Measurements from ENCODE around the gene FRMD3. TPM values are rescaled to one million over a fixed set of nuclear protein-coding genes. Genes with fewer than 3 reads are reported as not detected.
A peak's percentile ranks its signal among the peaks of the same experiment; 100 is the strongest.

FRMD3 gene
- total RNA-seq, 4 donors from 2014 or later, result 15.9 to 28.6 (median 20.7) TPM

DNA sequence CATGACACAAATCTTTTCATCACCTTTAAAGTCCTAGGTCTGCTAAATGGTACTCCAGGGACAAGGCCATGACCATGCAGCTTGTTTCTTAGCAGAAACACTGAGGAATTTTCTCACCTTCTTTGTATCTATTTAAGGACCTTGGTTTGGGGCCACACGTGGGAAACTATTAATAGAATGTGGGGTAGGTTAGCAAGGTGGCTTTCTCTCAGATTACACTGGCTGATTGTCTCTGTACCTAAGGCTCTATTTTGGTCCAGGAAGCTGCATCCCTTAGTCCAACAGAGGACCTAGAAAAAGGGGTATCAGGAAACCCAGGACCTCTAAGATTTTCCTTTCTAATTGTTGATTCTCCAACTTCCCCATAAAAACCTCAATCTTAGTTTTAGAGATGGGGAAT, 36.3 kb upstream of the FRMD3 start:
- no peaks in the 10 kb centered on the region for H3K4me1 ChIP-seq
- H3K4me3 ChIP-seq (replicated peaks in 1 of 3), result no peak overlapping the region
- no peak for TF ChIP-seq POLR2A (IDR thresholded peaks at IDR 0.05)
- TF ChIP-seq, protein P1, sequence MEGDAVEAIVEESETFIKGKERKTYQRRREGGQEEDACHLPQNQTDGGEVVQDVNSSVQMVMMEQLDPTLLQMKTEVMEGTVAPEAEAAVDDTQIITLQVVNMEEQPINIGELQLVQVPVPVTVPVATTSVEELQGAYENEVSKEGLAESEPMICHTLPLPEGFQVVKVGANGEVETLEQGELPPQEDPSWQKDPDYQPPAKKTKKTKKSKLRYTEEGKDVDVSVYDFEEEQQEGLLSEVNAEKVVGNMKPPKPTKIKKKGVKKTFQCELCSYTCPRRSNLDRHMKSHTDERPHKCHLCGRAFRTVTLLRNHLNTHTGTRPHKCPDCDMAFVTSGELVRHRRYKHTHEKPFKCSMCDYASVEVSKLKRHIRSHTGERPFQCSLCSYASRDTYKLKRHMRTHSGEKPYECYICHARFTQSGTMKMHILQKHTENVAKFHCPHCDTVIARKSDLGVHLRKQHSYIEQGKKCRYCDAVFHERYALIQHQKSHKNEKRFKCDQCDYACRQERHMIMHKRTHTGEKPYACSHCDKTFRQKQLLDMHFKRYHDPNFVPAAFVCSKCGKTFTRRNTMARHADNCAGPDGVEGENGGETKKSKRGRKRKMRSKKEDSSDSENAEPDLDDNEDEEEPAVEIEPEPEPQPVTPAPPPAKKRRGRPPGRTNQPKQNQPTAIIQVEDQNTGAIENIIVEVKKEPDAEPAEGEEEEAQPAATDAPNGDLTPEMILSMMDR (IDR thresholded peaks at IDR 0.05), result no peak
- DNase-seq, result no peak
- intact Hi-C loops (cut with DNase I), result no loop called here
- H3K27me3 ChIP-seq, result no peaks in the 10 kb centered on the region
- H3K9me3 ChIP-seq, result no peaks in the 10 kb centered on the region
- no peaks in the 10 kb centered on the region for H3K36me3 ChIP-seq
- H3K27ac ChIP-seq, result no peak overlapping the region
- WGBS, 2 donors, result 77 to 89% methylated on average over 1 of the region's 1 CpG

DNA sequence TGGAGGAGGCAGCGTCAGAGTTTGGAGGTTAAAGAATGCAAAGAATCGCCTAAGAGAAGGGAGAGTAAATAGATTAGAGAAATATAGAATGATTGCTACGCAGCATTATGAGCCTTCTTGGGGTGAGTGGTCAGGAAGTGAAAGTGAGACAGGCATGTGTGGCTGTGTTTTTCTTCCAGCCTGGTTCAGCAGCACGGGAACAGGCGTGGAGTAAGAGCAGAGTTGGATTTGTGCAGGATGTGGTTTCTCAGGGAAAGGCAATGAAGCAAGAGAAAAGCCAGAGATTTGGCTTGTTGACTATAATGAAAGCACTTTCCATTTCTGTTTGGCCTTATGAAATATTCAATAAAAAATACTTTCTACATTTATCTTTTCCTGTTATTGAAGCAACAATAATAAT, 34.3 kb upstream of the FRMD3 start:
- Histone ChIP-seq H3K9me3 (no peaks in the 10 kb centered on the region), H3K36me3 (no peaks in the 10 kb centered on the region), H3K27me3 (no peaks in the 10 kb centered on the region), H3K4me1 (no peaks in the 10 kb centered on the region), H3K27ac (no peak overlapping the region), H3K4me3 (replicated peaks in 1 of 3) (no peak overlapping the region)
- WGBS, 2 donors, result 54 to 55% methylated on average over 5 of the region's 5 CpGs
- DNase-seq, result peak in 1 of 2 donors; percentile 28
- intact Hi-C loops (cut with DNase I), result no loop called here
- no peak for TF ChIP-seq POLR2A (IDR thresholded peaks at IDR 0.05)
- TF ChIP-seq, protein P1 (IDR thresholded peaks at IDR 0.05), result no peak

DNA sequence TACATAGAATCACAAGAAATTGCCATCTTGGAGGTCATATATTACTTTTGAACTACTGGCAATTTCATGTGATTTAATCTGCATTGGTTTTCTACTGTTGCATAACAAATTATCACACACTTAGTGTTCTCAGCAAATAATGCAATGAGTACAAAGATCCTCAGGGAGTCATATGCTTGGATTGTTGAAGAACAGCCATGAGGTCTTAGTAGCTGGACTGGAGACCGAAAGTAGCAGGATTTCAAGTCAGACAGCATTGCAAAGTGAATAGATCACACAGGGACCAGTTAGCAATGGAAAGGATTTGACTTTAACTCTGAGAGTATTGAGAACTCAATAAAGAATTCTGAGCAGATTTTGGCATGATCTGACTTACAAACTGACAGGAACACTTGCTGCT, 32.2 kb upstream of the FRMD3 start:
- no peak overlapping the region for H3K4me3 ChIP-seq (replicated peaks in 1 of 3)
- TF ChIP-seq POLR2A (IDR thresholded peaks at IDR 0.05), result no peak
- TF ChIP-seq, protein P1 (IDR thresholded peaks at IDR 0.05), result no peak
- no peaks in the 10 kb centered on the region for H3K9me3 ChIP-seq
- H3K36me3 ChIP-seq, result no peaks in the 10 kb centered on the region
- H3K27ac ChIP-seq, result no peak overlapping the region
- H3K27me3 ChIP-seq, result no peaks in the 10 kb centered on the region
- 65 to 78% methylated on average over 1 of the region's 1 CpG for WGBS, 2 donors
- intact Hi-C loops (cut with DNase I), result no loop called here
- H3K4me1 ChIP-seq, result no peaks in the 10 kb centered on the region
- no peak for DNase-seq

DNA sequence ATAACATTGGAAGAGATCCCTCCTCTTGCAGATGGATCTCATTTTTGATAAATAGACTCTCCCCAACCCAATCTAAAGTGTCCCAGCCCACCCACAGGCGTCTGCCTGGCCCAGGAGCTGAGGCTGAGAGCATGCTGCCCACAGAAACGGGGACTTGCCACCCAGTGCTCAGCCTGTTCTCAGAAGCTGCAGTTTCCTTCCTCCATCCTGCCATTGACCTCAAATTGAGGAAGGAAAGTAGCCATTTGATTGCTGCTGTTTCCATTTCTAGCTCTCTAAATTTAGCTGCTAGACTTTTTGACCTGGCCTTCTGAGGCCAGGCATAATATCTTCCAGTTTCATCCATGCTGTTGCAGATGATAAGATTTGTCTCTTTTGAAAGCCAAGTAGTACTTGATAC, 31.1 kb upstream of the FRMD3 start:
- DNase-seq, result no peak
- Histone ChIP-seq H3K27ac (no peak overlapping the region), H3K27me3 (no peaks in the 10 kb centered on the region), H3K36me3 (no peaks in the 10 kb centered on the region), H3K4me3 (replicated peaks in 1 of 3) (no peak overlapping the region), H3K9me3 (no peaks in the 10 kb centered on the region), H3K4me1 (no peaks in the 10 kb centered on the region)
- intact Hi-C loops (cut with DNase I), result no loop called here
- 43 to 48% methylated on average over 2 of the region's 2 CpGs for WGBS, 2 donors
- no peak for TF ChIP-seq POLR2A (IDR thresholded peaks at IDR 0.05)
- TF ChIP-seq, protein P1 (IDR thresholded peaks at IDR 0.05), result no peak

DNA sequence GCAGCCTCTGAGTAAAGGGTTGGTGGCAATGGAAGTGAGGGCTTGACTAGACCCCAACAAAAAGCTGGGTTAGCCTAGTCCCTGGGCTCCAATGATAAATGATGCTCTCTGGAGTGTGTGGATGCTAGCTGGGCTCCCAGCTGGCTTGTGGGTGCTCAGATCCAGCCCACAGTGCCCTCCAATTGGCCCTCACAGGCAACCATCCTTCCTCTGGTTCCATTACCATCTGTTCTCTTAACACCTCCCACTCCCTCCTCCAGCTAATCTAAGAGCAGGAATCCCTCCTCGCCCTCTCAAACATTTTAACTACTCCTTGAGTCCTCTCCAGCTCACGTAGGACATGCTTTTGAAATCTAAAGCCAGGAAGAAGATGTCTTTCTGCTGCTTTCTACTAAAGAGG, 25.2 kb upstream of the FRMD3 start:
- intact Hi-C loops (cut with DNase I), result no loop called here
- WGBS, 2 donors, result 80 to 91% methylated on average over 2 of the region's 2 CpGs
- TF ChIP-seq, protein P1 (IDR thresholded peaks at IDR 0.05), result no peak
- no peak for TF ChIP-seq POLR2A (IDR thresholded peaks at IDR 0.05)

More for the DNA sequence above, 25.2 kb upstream of the FRMD3 start:
- DNase-seq, result no peak
- no peaks in the 10 kb centered on the region for H3K4me1 ChIP-seq
- no peak overlapping the region for H3K4me3 ChIP-seq (replicated peaks in 1 of 3)
- no peaks in the 10 kb centered on the region for H3K36me3 ChIP-seq
- no peaks in the 10 kb centered on the region for H3K27me3 ChIP-seq
- H3K27ac ChIP-seq, result no peak overlapping the region
- H3K9me3 ChIP-seq, result no peaks in the 10 kb centered on the region

Measured in thyroid gland (tissue), 4 donors.